Measurements from ENCODE around the gene FAM193A.

FAM193A gene

DNA sequence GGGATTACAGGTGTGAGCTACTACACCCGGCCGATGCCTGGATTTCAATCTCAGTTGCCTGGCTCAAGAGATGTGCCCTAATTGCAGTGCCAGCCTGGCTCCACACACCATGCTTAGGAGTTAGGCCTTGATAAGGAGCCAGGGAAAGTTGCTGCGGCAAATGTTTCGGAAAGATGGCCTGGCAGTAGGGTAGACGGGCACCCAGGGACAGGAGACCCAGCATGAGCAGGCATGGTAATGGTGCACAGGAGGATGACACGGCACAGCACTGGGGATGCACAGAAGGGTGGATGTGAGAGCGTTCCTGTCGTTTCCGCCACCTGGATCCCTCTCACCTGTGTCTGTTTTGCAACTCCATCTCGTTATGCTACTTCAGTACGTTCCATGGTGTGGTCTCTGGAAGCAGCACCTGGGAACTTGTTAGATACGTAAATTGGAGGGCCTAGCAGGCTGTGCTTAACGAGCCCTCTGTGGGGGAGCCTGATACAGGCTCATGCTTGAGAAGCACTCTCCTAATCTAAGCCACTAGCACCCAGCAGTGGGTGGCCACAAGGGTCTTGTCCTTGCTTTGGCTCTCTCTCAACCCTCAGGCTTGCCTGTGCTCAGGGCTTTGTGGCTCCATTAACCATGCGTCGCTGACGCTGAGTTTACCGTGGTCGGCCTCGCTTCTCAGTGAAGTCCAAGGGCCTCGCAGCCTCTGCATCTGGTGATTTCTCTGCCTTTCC, 47.2 kb upstream of the FAM193A start:
- TF ChIP-seq, protein P1, sequence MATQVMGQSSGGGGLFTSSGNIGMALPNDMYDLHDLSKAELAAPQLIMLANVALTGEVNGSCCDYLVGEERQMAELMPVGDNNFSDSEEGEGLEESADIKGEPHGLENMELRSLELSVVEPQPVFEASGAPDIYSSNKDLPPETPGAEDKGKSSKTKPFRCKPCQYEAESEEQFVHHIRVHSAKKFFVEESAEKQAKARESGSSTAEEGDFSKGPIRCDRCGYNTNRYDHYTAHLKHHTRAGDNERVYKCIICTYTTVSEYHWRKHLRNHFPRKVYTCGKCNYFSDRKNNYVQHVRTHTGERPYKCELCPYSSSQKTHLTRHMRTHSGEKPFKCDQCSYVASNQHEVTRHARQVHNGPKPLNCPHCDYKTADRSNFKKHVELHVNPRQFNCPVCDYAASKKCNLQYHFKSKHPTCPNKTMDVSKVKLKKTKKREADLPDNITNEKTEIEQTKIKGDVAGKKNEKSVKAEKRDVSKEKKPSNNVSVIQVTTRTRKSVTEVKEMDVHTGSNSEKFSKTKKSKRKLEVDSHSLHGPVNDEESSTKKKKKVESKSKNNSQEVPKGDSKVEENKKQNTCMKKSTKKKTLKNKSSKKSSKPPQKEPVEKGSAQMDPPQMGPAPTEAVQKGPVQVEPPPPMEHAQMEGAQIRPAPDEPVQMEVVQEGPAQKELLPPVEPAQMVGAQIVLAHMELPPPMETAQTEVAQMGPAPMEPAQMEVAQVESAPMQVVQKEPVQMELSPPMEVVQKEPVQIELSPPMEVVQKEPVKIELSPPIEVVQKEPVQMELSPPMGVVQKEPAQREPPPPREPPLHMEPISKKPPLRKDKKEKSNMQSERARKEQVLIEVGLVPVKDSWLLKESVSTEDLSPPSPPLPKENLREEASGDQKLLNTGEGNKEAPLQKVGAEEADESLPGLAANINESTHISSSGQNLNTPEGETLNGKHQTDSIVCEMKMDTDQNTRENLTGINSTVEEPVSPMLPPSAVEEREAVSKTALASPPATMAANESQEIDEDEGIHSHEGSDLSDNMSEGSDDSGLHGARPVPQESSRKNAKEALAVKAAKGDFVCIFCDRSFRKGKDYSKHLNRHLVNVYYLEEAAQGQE (IDR thresholded peaks at IDR 0.05; ENCODE audit: insufficient replicate concordance, low read depth), result no peak
- TF ChIP-seq POLR2AphosphoS5 (IDR thresholded peaks at IDR 0.05; ENCODE audit: low read depth) (no peak), GABPA (IDR thresholded peaks at IDR 0.05; ENCODE audit: low read depth) (no peak), SPI1 (IDR thresholded peaks at IDR 0.05; ENCODE audit: borderline replicate concordance, low read depth) (no peak)
- TF ChIP-seq, protein P2, sequence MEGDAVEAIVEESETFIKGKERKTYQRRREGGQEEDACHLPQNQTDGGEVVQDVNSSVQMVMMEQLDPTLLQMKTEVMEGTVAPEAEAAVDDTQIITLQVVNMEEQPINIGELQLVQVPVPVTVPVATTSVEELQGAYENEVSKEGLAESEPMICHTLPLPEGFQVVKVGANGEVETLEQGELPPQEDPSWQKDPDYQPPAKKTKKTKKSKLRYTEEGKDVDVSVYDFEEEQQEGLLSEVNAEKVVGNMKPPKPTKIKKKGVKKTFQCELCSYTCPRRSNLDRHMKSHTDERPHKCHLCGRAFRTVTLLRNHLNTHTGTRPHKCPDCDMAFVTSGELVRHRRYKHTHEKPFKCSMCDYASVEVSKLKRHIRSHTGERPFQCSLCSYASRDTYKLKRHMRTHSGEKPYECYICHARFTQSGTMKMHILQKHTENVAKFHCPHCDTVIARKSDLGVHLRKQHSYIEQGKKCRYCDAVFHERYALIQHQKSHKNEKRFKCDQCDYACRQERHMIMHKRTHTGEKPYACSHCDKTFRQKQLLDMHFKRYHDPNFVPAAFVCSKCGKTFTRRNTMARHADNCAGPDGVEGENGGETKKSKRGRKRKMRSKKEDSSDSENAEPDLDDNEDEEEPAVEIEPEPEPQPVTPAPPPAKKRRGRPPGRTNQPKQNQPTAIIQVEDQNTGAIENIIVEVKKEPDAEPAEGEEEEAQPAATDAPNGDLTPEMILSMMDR (IDR thresholded peaks at IDR 0.05; ENCODE audit: insufficient read depth, low read length), result no peak
- no peak overlapping the region for H3K4me3 ChIP-seq (replicated peaks; ENCODE audit: insufficient read depth, low read length)
- H3K27ac ChIP-seq (replicated peaks), result no peak overlapping the region
- H3K27me3 ChIP-seq (ENCODE audit: insufficient read depth, poor library complexity, severe bottlenecking), result no peaks in the 10 kb centered on the region
- DNase-seq (ENCODE audit: low read depth in 1 of 2, low spot score in 1 of 2), result no peak

DNA sequence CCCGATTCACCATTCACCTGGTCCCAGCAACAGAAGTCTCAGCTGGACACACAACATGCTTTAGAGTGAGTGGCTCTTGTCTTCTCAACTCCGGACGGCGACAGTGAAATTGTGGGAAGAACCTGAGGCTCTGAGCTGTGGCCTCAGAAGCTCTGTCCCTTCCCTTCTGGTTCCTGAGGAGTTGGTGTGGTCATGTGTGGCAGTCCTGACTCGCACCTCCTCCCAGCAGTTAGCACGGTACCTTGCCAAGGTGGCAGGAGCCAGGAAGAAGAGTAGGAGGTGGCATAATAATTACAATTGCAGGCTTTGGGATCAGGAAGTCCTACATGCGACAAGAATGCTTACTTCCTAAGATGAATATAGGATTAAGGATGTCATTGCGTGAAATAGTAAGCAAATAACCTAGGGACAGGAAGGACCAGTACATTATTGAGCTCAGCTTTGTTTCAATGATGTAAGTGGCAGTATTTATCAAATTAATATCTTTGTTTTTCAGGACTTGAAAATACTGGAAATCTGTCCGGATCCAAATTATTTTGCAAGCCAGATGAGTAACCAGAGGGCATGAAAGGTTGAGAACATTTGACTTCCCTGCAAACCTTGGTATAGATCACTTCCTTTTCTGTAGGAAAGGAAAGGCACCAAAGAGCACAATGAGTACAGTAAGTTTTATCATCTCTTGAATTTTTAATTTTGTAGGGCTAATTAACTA, 46.5 kb upstream of the FAM193A start:
- Histone ChIP-seq H3K27me3 (ENCODE audit: insufficient read depth, poor library complexity, severe bottlenecking) (no peaks in the 10 kb centered on the region), H3K27ac (replicated peaks) (no peak overlapping the region), H3K4me3 (replicated peaks; ENCODE audit: insufficient read depth, low read length) (no peak overlapping the region)
- TF ChIP-seq, protein P1 (IDR thresholded peaks at IDR 0.05; ENCODE audit: insufficient replicate concordance, low read depth), result no peak
- TF ChIP-seq POLR2AphosphoS5 (IDR thresholded peaks at IDR 0.05; ENCODE audit: low read depth) (no peak), GABPA (IDR thresholded peaks at IDR 0.05; ENCODE audit: low read depth) (no peak), SPI1 (IDR thresholded peaks at IDR 0.05; ENCODE audit: borderline replicate concordance, low read depth) (no peak)
- TF ChIP-seq, protein P2 (IDR thresholded peaks at IDR 0.05; ENCODE audit: insufficient read depth, low read length), result no peak
- no peak for DNase-seq (ENCODE audit: low read depth in 1 of 2, low spot score in 1 of 2)

DNA sequence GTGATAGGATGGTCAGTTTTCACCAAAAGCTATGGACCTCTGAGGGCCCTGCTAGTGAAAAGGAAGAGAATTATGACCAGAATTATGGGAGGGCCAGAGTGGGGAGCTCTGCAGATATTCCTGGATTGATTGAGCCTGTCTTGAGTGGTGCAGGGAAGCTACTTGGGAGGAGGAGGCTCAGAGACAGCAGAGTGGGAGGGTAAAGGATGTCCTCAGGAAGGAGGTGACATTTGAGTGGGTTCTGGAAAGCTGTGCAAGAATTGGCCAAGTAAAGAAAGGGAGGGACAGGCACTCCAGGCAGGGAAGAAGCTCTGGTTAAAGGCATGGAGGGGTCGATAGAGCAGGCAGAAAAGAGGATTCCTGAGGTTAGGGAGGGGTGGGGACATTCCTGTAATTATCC, 43.5 kb upstream of the FAM193A start:
- Histone ChIP-seq H3K27ac (replicated peaks) (no peak overlapping the region), H3K4me3 (replicated peaks; ENCODE audit: insufficient read depth, low read length) (no peak overlapping the region), H3K27me3 (ENCODE audit: insufficient read depth, poor library complexity, severe bottlenecking) (no peaks in the 10 kb centered on the region)
- DNase-seq (ENCODE audit: low read depth in 1 of 2, low spot score in 1 of 2), result no peak
- TF ChIP-seq, protein P1 (IDR thresholded peaks at IDR 0.05; ENCODE audit: insufficient replicate concordance, low read depth), result no peak
- TF ChIP-seq POLR2AphosphoS5 (IDR thresholded peaks at IDR 0.05; ENCODE audit: low read depth) (no peak), GABPA (IDR thresholded peaks at IDR 0.05; ENCODE audit: low read depth) (no peak), SPI1 (IDR thresholded peaks at IDR 0.05; ENCODE audit: borderline replicate concordance, low read depth) (no peak)
- TF ChIP-seq, protein P2 (IDR thresholded peaks at IDR 0.05; ENCODE audit: insufficient read depth, low read length), result no peak
